ENCODE measurements around the gene VPS37C.
"Not testable (repeated sequence)": the region's sequence is repeated elsewhere in the genome, so short reads cannot be mapped to it uniquely, and the experiment has no call there.

VPS37C gene

GRCh38 chr11:61106296-61106695 lies 54.9 kb downstream of the VPS37C start:
- no peak for TF ChIP-seq CTCF (conservative IDR thresholded peaks at IDR 0.05)

DNA sequence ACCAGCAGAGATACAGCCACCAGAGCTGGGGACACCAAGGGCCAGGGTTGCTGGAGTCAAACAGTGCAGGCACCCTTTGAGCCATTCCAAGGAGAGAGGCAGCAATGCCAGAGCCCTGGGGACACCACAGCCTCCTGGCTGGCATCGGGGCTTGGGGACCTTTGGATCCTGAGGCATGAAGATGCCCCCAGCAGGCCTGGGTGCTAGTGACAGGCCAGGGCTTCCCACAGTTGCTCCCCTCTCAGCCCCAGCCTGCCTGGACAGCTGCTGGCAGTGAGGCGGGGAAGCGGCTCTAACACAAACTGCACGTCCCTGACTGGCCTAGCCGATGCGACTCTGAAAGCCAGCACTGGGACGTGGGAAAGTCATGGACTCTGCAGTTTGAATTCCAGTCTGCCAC lies 56.3 kb downstream of the VPS37C start:
- H3K27ac ChIP-seq, result no peak overlapping the region
- TF ChIP-seq CTCF (conservative IDR thresholded peaks at IDR 0.05), result no peak

More at GRCh38 chr11:61106296-61106695, 54.9 kb downstream of the VPS37C start:
- no peak overlapping the region for H3K27ac ChIP-seq

GRCh38 chr11:61103851-61104423 lies 57.3 kb downstream of the VPS37C start:
- TF ChIP-seq CTCF (conservative IDR thresholded peaks at IDR 0.05), result no peak
- H3K27ac ChIP-seq, result no peak overlapping the region

- H3K27ac ChIP-seq, result no peak overlapping the region
- TF ChIP-seq CTCF (conservative IDR thresholded peaks at IDR 0.05), result no peak
These were observed 58.3 kb downstream of the VPS37C start for GRCh38 chr11:61102667-61103571.

DNA sequence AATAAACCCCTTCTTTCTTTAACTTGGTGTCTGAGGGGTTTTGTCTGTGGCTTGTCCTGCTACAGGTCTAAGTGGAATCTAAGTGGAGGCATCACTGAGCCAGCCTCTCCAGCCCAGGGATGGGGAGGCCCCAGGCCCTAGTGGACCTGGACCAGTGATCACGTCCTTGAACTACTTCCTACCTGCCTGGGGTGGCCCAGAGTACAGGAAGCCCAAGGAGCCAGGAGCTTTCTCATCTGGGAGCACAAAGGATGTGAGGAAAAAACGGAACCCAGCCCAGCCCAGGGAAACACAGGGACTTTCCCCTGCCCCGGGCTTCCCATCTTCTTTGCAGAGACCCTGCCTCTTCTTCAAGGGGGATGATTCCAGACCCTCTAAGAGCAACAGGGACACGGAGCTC lies 62.4 kb downstream of the VPS37C start:
- H3K27ac ChIP-seq, result no peak overlapping the region
- TF ChIP-seq CTCF (conservative IDR thresholded peaks at IDR 0.05), result no peak

GRCh38 chr11:61098261-61098660 lies 63.0 kb downstream of the VPS37C start:
- not testable (repeated sequence) for H3K27ac ChIP-seq

DNA sequence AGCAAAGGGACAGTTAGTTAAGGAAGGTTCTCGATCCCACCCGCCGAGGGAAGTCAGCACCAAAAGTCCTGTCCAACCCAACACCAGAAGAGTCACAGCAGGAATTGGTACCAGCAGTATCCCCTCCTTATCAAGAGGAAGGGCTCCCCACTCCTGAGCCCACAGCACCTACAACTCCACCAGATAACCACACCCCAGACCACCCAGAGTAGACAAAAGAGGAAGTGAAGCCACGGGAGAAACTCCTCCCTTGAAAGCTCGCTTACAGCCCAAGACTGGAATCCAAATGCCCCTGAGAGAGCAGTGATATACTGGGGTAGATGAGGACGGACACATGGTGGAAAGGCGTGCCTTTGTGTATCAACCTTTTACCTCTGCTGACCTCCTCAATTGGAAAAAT lies 66.2 kb downstream of the VPS37C start:
- no peak for TF ChIP-seq CTCF (conservative IDR thresholded peaks at IDR 0.05)
- H3K27ac ChIP-seq, result no peak overlapping the region

DNA sequence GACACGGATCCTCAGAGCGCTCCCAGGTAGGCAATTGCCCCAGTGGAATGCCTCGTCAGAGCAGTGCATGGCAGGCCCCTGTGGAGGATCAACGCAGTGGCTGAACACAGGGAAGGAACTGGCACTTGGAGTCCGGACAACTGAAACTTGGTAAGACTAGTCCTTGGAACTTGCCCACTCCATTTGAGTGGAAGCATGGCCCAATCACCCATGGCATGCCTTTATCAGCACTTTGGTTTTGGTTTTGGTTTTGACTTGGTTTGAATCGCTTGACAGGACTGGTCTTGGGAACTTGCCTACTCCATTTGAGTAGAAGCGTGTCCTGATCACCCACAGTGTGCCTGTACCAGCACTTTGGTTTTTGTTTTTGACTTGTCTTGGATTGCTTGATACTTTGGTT lies 67.1 kb downstream of the VPS37C start:
- not testable (repeated sequence) for H3K27ac ChIP-seq

Measured in VCaP (cell line).